CD14-positive monocyte (primary cell): ENCODE results near the gene NDC1. TPM values are rescaled to one million over a fixed set of nuclear protein-coding genes. Genes with fewer than 3 reads are reported as not detected.
"Not testable (repeated sequence)": the region's sequence is repeated elsewhere in the genome, so short reads cannot be mapped to it uniquely, and the experiment has no call there.

Source experiments
- DNase-seq, 3 donors: peaks; one replicate each; pipeline ENCODE4 v3.0.0-alpha.2; 2011 to 2022
- H2AFZ ChIP-seq: 2 replicates; pipeline ENCODE4 v1.6.0; 2012; ENCODE audit warnings: mild to moderate bottlenecking, low read depth, low read length, inconsistent platforms; ENCODE audit not compliant: insufficient read depth, poor library complexity, severe bottlenecking
- H3K27ac ChIP-seq, 2 donors: 1 replicate in 1 of 2; 2 replicates in 1 of 2; pipeline ENCODE4 v1.5.1; 2012 to 2013; ENCODE audit warnings: low read length in 2 of 2, control low read depth in 1 of 2, inconsistent platforms in 1 of 2, low read depth in 1 of 2, mild to moderate bottlenecking in 1 of 2
- H3K27me3 ChIP-seq, 2 donors: one replicate each; pipeline versions ENCODE4 v1.6.0 to v1.6.1; 2011 to 2013; ENCODE audit warnings: low read length in 2 of 2; ENCODE audit not compliant: control insufficient read depth in 2 of 2, insufficient read depth in 2 of 2
- H3K36me3 ChIP-seq, 2 donors: replicated peaks in 1 of 2; 1 replicate in 1 of 2; 2 replicates in 1 of 2; pipeline versions ENCODE4 v1.5.1 to v1.6.1; 2012 to 2013; ENCODE audit warnings: low read length in 2 of 2, control low read depth in 1 of 2, inconsistent platforms in 1 of 2, mild to moderate bottlenecking in 1 of 2; ENCODE audit not compliant: insufficient read depth in 2 of 2, control insufficient read depth in 1 of 2
- H3K4me1 ChIP-seq, 2 donors: 1 replicate in 1 of 2; 2 replicates in 1 of 2; pipeline versions ENCODE4 v1.5.1 to v1.6.1; 2012 to 2013; ENCODE audit warnings: low read length in 2 of 2, control low read depth in 1 of 2, inconsistent platforms in 1 of 2, mild to moderate bottlenecking in 1 of 2, moderate library complexity in 1 of 2; ENCODE audit not compliant: insufficient read depth in 2 of 2, control insufficient read depth in 1 of 2
- H3K4me2 ChIP-seq: replicated peaks from 2 replicates; pipeline ENCODE3; 2012; ENCODE audit warnings: low read length, moderate library complexity, mild to moderate bottlenecking; ENCODE audit not compliant: poor library complexity, severe bottlenecking; ENCODE audit errors: extremely low read depth
- H3K4me3 ChIP-seq, 3 experiments: fragments of 200-600 bp in 1 of 3; sonication (generic) in 1 of 3; replicated peaks in 1 of 3; 1 replicate in 2 of 3; 2 replicates in 1 of 3; pipeline ENCODE4 v1.5.1; 2011 to 2013; ENCODE audit warnings: low read length in 3 of 3, mild to moderate bottlenecking in 3 of 3, control low read depth in 2 of 3, low read depth in 2 of 3, inconsistent platforms in 1 of 3, moderate library complexity in 1 of 3
- H3K79me2 ChIP-seq: 2 replicates; pipeline ENCODE4 v1.6.0; 2012; ENCODE audit warnings: mild to moderate bottlenecking, control low read depth, inconsistent platforms, low read length, moderate library complexity; ENCODE audit not compliant: insufficient read depth
- H3K9ac ChIP-seq: 2 replicates; pipeline ENCODE4 v1.6.0; 2017; ENCODE audit warnings: low read length, mild to moderate bottlenecking; ENCODE audit not compliant: insufficient read depth, poor library complexity, severe bottlenecking
- H3K9me3 ChIP-seq, 2 donors: replicated peaks in 1 of 2; 1 replicate in 1 of 2; 2 replicates in 1 of 2; pipeline versions ENCODE4 v1.5.1 to v1.6.1; 2012 to 2013; ENCODE audit warnings: low read length in 2 of 2, control low read depth in 1 of 2; ENCODE audit not compliant: control insufficient read depth in 1 of 2, insufficient read depth in 1 of 2
- H4K20me1 ChIP-seq: 2 replicates; pipeline ENCODE4 v1.6.0; 2012; ENCODE audit warnings: mild to moderate bottlenecking, low read length, control low read depth, moderate library complexity; ENCODE audit not compliant: insufficient read depth
- H3K27ac Mint-ChIP-seq, 7 donors: one replicate each; pipeline ENCODE4 v1.8.0; 2020; ENCODE audit warnings: mild to moderate bottlenecking in 7 of 7, mixed read lengths in 7 of 7, moderate library complexity in 6 of 7, inconsistent platforms in 2 of 7
- H3K27me3 Mint-ChIP-seq, 3 donors: one replicate each; pipeline ENCODE4 v1.8.0; 2021 to 2022; ENCODE audit warnings: low read depth in 3 of 3, mild to moderate bottlenecking in 3 of 3, mixed read lengths in 3 of 3, moderate library complexity in 3 of 3, inconsistent platforms in 1 of 3
- H3K36me3 Mint-ChIP-seq, 2 donors: one replicate each; pipeline ENCODE4 v1.8.0; 2020; ENCODE audit warnings: mixed read lengths in 2 of 2, inconsistent platforms in 1 of 2, mild to moderate bottlenecking in 1 of 2
- H3K4me1 Mint-ChIP-seq: one replicate; pipeline ENCODE4 v1.8.0; 2020; ENCODE audit warnings: mild to moderate bottlenecking, mixed read lengths
- H3K4me3 Mint-ChIP-seq, 2 donors: one replicate each; pipeline ENCODE4 v1.8.0; 2020; ENCODE audit warnings: mild to moderate bottlenecking in 2 of 2, mixed read lengths in 2 of 2, moderate library complexity in 1 of 2
- H3K9me3 Mint-ChIP-seq, 7 donors: one replicate each; pipeline ENCODE4 v1.8.0; 2020 to 2022; ENCODE audit warnings: mixed read lengths in 7 of 7, mild to moderate bottlenecking in 6 of 7, moderate library complexity in 6 of 7, inconsistent platforms in 2 of 7
- CTCF ChIP-seq: fragments of 200-600 bp; IDR thresholded peaks from one replicate; pipeline ENCODE4 v1.8.0; 2022; ENCODE audit warnings: antibody characterized with exemption, mild to moderate bottlenecking
- WGBS: methylation state at CpG from one replicate; pipeline ENCODE4 v1.1.5; 2013; ENCODE audit warnings: missing lambda C conversion rate; ENCODE audit not compliant: insufficient coverage; 5-methylcytosine and 5-hydroxymethylcytosine counted together
- intact Hi-C, 2 donors: fragments of 100-400 bp; cut with micrococcal nuclease; formaldehyde crosslinking; loops; one replicate each; pipeline versions ENCODE4 v1.15.0 to v1.15.1; 2023
- polyA minus RNA-seq: library from RNA; depleted of rRNA, polyadenylated mRNA; stranded (reverse); fragments of >200 nt; gene quantifications from 2 replicates; pipeline ENCODE4 v1.2.3, GENCODE V29; 2012
- polyA plus RNA-seq, 3 donors: library from polyadenylated mRNA; depleted of rRNA in 1 of 3; unstranded in 2 of 3; stranded (reverse) in 1 of 3; fragments of 300-500 nt in 2 of 3; fragments of >200 nt in 1 of 3; fragmentation: Illumina TruSeq in 2 of 3; gene quantifications; 1 replicate in 2 of 3; 2 replicates in 1 of 3; pipeline ENCODE4 v1.2.3, GENCODE V29; 2012 to 2021
- total RNA-seq, 12 experiments: library from RNA in 1 of 12; stranded (reverse) in 1 of 12; fragments of 120-200 nt in 1 of 12; gene quantifications; one replicate each; pipeline ENCODE4 v1.2.4 and lab custom pipeline; 2013 to 2026; ENCODE audit warnings: mixed read lengths in 6 of 12, inconsistent platforms in 1 of 12

The NDC1 gene
- 6.8 TPM for total RNA-seq (2013)
- 1 to 10 TPM; 3.0 to 6.1 (median 4.7) TPM for polyA plus RNA-seq
- polyA minus RNA-seq, result 3.6 and 5.1 TPM in 2 replicates
- total RNA-seq (lab: John Stamatoyannopoulos, UW), result 3.9 to 33.5 (median 15.8) reads per million in 11 experiments

GRCh38 chr1:53837924-53838653 is at the start of gene NDC1:
Gene NDC1 (minus strand): TSS chr1:53838296. CDS start chr1:53838261, 35 bp downstream.
- Mint-ChIP-seq H3K9me3 (peaks cover 0 to 18% (median 14%) of the 10 kb centered on the region in 7 donors), H3K4me3 (peak within 1 kb of the TSS; percentile 93 to 98), H3K36me3 (peaks cover 0 to 2% of the 10 kb centered on the region in 2 donors), H3K27me3 (peaks cover 1 to 4% (median 2%) of the 10 kb centered on the region in 3 donors), H3K27ac (peak within 1 kb of the TSS; percentile 94 to 99 (median 97)), H3K4me1 (peaks cover 22% of the 10 kb centered on the region)
- Histone ChIP-seq H4K20me1 (no peaks in the 10 kb centered on the region), H3K4me3 (peak within 1 kb of the TSS; percentile 83 to 93 (median 86)), H3K27ac (peak within 1 kb of the TSS; percentile 87 to 89), H3K27me3 (no peaks in the 10 kb centered on the region), H3K4me2 (peak within 1 kb of the TSS; percentile 85), H3K9me3 (peaks cover 6 to 14% of the 10 kb centered on the region in 2 donors), H3K79me2 (peaks cover 50% of the 10 kb centered on the region), H3K4me1 (peaks cover 8 to 16% of the 10 kb centered on the region in 2 donors), H3K9ac (peak within 1 kb of the TSS; percentile 85), H3K36me3 (no peaks in the 10 kb centered on the region), H2AFZ (peak within 1 kb of the TSS; percentile 84)
- intact Hi-C loops, result loop anchor here (2.0 to 5.0 kb wide), 4 partner anchors 54 to 215 kb away; partner anchors contain the start of genes TCEANC2 (in 2 of the 2), TMEM59 (in 2 of the 2), DIO1 (in 1 of the 2) and IFT25 (in 1 of the 2)
- TF ChIP-seq CTCF, result peak; percentile 5
- under 1% methylated on average over 53 of the region's 59 CpGs for WGBS
- DNase-seq, result peak; percentile 86 to 89 (median 88)

GRCh38 chr1:53883600-53883999 is 45.5 kb upstream of the NDC1 start:
- H3K27me3 ChIP-seq, H3K9ac ChIP-seq, H3K4me3 ChIP-seq, DNase-seq, H3K9me3 ChIP-seq, H3K4me1 ChIP-seq, H3K4me3 Mint-ChIP-seq, H2AFZ ChIP-seq, H3K79me2 ChIP-seq, H3K27ac ChIP-seq, H3K4me2 ChIP-seq, H4K20me1 ChIP-seq, H3K9me3 Mint-ChIP-seq, H3K27me3 Mint-ChIP-seq: not testable (repeated sequence)
- H3K4me1 Mint-ChIP-seq, result peaks cover 11% of the 10 kb centered on the region
- H3K36me3 ChIP-seq, result peaks cover 52 to 92% of the 10 kb centered on the region in 2 donors
- intact Hi-C loops, result loop anchor here in 1 of 2 donors (10.0 kb wide), 1 partner anchor 601 kb away; no protein-coding TSS in a partner anchor
- 100% methylated on average over 1 of the region's 6 CpGs for WGBS
- H3K27ac Mint-ChIP-seq, result peak overlapping the region in 1 of 7 donors; percentile 16
- H3K36me3 Mint-ChIP-seq, result peaks cover 69 to 89% of the 10 kb centered on the region in 2 donors

GRCh38 chr1:53881853-53882252 is 43.8 kb upstream of the NDC1 start:
- H3K4me3 ChIP-seq, H3K4me1 Mint-ChIP-seq, H3K27ac ChIP-seq, H3K4me1 ChIP-seq, H3K79me2 ChIP-seq, H3K4me2 ChIP-seq, H4K20me1 ChIP-seq, H3K27me3 ChIP-seq, H3K9me3 ChIP-seq, DNase-seq, H3K27ac Mint-ChIP-seq, H3K9me3 Mint-ChIP-seq, H3K4me3 Mint-ChIP-seq, H3K27me3 Mint-ChIP-seq, H3K9ac ChIP-seq, H2AFZ ChIP-seq: not testable (repeated sequence)
- H3K36me3 ChIP-seq, result peaks cover 61 to 92% of the 10 kb centered on the region in 2 donors
- no CpG with 5 or more reads among the region's 2 CpGs for WGBS
- intact Hi-C loops, result loop anchor here in 1 of 2 donors (10.0 kb wide), 1 partner anchor 603 kb away; no protein-coding TSS in a partner anchor
- H3K36me3 Mint-ChIP-seq, result peaks cover 76 to 93% of the 10 kb centered on the region in 2 donors
